ENCODE data around the gene CCDC85C.
A peak's percentile ranks its signal among the peaks of the same experiment; 100 is the strongest.

The CCDC85C gene

DNA sequence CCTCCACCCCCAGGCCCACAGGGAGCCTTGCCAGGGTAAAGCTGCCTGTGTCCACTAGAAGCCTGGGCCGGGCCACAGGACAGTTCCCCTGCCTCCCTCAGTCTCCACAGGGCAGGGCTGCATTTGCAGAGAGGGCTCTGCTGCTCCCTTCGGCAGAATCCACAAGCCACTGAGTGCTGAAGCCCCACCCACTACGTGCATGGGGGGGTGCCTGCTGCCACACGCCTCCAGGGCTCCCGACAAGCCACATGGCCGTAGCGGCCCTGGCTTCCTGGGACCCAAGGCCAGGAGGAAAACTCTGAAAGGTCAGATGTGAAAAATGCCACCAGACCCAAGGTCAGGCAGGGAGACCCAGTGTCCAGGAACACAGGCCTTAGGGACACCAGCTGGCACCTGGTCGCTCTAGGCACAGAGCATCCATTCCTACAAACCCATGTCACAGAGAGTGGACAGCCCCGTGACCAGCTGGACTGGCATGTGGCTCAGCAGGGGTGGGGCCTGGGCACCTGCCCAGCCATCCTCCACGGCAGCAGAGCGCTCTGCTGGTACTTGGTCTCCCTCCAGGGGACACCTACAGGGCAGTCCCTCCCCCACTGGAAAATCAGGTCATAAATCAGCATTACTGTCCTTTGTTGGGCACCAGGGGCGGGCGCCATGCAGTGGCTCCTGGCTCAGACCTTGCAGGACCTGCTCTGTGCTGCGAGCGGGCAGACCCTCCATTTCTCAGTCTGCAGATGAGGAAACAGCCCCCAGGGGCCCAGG, 42.9 kb downstream of the CCDC85C start:
- Histone ChIP-seq H3K27me3 (ENCODE audit: control insufficient read depth, insufficient read depth, low read length) (no peaks in the 10 kb centered on the region), H3K9ac (ENCODE audit: low read length) (peak overlapping the region; percentile 50), H3K9me3 (ENCODE audit: control insufficient read depth, low read length) (no peaks in the 10 kb centered on the region), H3K4me1 (ENCODE audit: control insufficient read depth, insufficient read depth, low read length) (peaks cover 85% of the 10 kb centered on the region), H3K4me3 (ENCODE audit: low read length) (no peak overlapping the region), H3K36me3 (ENCODE audit: control insufficient read depth, insufficient read depth, low read length) (no peaks in the 10 kb centered on the region)

DNA sequence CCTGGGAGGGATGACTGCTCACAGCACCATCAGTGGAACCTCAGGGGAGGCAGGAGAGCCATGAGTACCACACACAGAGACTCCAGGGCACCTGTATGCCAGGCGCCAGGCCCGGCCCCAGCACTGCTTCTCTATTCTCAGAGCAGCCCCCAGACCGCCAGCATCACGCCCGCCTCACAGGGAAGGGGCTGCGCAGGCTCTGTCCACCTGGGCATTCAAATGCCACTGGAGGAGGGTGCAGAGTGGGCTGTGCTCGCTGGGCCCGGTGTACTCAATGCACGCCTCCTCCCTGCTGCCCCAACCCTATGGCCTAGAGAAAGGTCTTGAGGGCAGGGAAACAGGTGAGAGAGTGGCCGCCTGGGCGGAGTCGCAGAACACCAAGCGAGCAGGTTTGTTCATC, 43.6 kb downstream of the CCDC85C start:
- Histone ChIP-seq H3K4me3 (ENCODE audit: low read length) (no peak overlapping the region), H3K9ac (ENCODE audit: low read length) (no peak overlapping the region), H3K36me3 (ENCODE audit: control insufficient read depth, insufficient read depth, low read length) (no peaks in the 10 kb centered on the region), H3K9me3 (ENCODE audit: control insufficient read depth, low read length) (no peaks in the 10 kb centered on the region), H3K4me1 (ENCODE audit: control insufficient read depth, insufficient read depth, low read length) (peaks cover 86% of the 10 kb centered on the region), H3K27me3 (ENCODE audit: control insufficient read depth, insufficient read depth, low read length) (no peaks in the 10 kb centered on the region)

DNA sequence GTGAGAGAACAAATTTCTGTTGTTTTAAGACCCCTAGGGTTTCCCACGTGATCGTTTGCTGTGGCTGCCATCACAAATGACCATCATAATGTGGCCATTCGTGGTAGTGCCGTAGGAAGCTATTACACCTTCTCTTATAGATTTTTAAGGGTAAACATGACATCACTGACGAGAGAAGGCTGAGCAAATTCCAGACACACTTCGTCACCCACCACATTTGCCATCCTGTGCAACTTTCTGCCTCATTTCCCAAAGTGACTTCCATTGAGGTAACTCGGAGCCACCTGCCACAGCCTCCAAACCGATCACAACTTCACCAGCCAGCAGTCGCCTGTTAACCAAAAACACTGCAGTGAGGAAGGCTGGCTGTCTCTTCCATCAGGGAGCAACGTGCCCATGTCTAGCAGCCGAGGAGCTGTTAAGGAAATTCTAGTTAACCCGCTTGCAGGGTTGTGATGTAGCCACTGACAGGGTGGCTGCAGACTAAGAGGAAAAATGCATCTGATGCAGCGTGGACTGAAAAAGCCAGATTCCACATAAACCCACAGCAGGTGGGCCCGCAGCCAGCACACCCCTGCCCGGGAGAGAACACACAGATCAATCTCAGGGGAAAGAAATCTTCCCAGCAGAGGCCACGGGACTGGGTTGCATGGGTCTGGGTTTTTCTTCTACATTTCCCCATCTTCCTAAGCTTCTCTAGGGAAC, 44.6 kb downstream of the CCDC85C start:
- no peaks in the 10 kb centered on the region for H3K27me3 ChIP-seq (ENCODE audit: control insufficient read depth, insufficient read depth, low read length)
- peaks cover 86% of the 10 kb centered on the region for H3K4me1 ChIP-seq (ENCODE audit: control insufficient read depth, insufficient read depth, low read length)
- no peaks in the 10 kb centered on the region for H3K36me3 ChIP-seq (ENCODE audit: control insufficient read depth, insufficient read depth, low read length)
- H3K9me3 ChIP-seq (ENCODE audit: control insufficient read depth, low read length): no peaks in the 10 kb centered on the region
- no peak overlapping the region for H3K4me3 ChIP-seq (ENCODE audit: low read length)
- no peak overlapping the region for H3K9ac ChIP-seq (ENCODE audit: low read length)

DNA sequence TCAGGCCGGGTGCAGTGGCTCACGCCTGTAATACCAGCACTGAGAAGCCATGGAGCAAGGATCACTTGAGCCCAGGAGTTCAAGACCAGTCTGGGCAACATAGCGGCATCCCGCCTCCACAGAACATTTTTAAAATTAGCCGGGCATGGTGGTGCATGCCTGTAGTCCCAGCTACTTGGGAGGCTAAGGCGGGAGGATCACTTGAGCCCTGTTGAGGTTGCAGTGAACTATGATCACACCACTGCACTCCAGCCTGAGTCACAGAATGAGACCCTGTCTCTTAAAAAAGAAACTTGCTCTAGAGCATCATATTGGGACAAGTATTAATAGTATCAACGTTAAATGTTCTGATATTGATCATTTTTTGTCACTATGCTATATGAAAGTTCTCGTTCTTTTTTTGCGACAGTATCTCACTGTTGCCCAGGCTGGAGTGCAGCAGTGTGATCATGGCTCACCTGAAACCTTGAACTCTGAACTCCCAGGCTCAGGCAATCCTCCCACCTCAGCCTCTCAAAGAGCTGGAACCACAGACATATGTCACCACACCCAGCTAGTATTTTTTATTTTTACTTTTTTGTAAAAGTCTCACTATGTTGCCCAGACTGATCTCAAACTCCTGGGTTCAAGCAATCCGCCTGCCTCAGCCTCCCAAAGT, 47.7 kb downstream of the CCDC85C start:
- Histone ChIP-seq H3K4me3 (ENCODE audit: low read length) (no peak overlapping the region), H3K9ac (ENCODE audit: low read length) (peak overlapping the region; percentile 56), H3K4me1 (ENCODE audit: control insufficient read depth, insufficient read depth, low read length) (peaks cover 86% of the 10 kb centered on the region), H3K27me3 (ENCODE audit: control insufficient read depth, insufficient read depth, low read length) (no peaks in the 10 kb centered on the region), H3K9me3 (ENCODE audit: control insufficient read depth, low read length) (no peaks in the 10 kb centered on the region), H3K36me3 (ENCODE audit: control insufficient read depth, insufficient read depth, low read length) (no peaks in the 10 kb centered on the region)

DNA sequence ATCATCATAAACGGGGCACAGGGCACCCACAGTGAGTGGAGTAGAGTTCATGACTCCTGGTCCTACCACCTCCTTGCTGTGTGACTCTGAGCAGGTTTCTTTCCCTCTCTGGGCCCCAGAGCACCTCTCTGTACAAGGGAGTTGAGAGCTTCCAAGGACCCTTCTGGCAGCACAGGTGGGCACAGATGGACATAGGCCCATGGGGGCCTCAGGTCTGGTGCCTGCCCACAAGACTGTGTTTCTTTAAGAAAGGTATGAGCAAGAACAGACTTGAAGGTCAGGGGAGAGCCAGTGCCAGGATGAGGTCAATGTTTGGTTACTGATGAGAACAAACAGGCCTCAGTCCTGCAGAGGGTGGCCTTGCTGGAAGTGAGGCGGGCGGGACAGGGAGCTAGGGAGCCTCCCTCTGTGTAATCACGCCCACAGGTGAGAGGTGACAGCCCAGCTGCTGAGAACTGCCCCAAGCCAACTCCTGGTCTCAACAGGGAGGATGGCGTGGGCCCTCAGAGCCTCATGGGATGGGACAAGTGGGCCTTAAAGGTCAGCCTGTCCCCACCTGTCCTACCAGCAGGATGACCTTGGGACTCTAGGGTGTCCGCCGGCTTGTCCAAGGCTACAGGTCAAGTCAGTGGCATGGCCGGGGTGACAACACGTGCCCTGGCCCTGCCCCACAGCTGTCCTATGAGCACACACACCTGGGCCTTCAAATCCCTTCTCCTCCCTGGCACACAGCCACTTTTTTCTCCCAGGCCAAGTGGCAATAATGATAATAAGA, 49.1 kb downstream of the CCDC85C start:
- no peaks in the 10 kb centered on the region for H3K9me3 ChIP-seq (ENCODE audit: control insufficient read depth, low read length)
- no peak overlapping the region for H3K4me3 ChIP-seq (ENCODE audit: low read length)
- H3K9ac ChIP-seq (ENCODE audit: low read length): peak overlapping the region; percentile 56
- H3K4me1 ChIP-seq (ENCODE audit: control insufficient read depth, insufficient read depth, low read length): peaks cover 85% of the 10 kb centered on the region
- H3K36me3 ChIP-seq (ENCODE audit: control insufficient read depth, insufficient read depth, low read length): no peaks in the 10 kb centered on the region
- no peaks in the 10 kb centered on the region for H3K27me3 ChIP-seq (ENCODE audit: control insufficient read depth, insufficient read depth, low read length)

DNA sequence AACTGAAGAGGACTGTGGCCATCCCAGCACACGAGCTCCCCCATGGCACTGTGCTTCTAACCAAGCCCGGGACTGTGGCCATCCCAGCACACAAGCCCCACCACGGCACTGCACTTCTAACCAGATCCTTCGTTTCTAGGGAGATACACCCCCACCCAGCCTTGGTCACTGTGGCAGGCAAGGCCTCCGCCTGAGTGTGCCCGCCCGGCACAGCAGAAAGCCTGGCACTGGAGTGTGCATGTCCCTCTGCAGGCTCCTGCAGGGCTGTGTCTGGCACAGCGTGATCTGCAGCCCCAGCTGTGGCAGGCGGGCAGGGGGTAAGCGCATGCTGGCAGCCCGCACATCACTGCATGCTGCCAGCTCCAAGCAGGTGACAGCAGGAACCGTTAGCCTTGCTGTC, 49.8 kb downstream of the CCDC85C start:
- Histone ChIP-seq H3K27me3 (ENCODE audit: control insufficient read depth, insufficient read depth, low read length) (no peaks in the 10 kb centered on the region), H3K4me1 (ENCODE audit: control insufficient read depth, insufficient read depth, low read length) (peaks cover 80% of the 10 kb centered on the region), H3K9ac (ENCODE audit: low read length) (peak overlapping the region; percentile 61), H3K9me3 (ENCODE audit: control insufficient read depth, low read length) (no peaks in the 10 kb centered on the region), H3K4me3 (ENCODE audit: low read length) (no peak overlapping the region), H3K36me3 (ENCODE audit: control insufficient read depth, insufficient read depth, low read length) (no peaks in the 10 kb centered on the region)

DNA sequence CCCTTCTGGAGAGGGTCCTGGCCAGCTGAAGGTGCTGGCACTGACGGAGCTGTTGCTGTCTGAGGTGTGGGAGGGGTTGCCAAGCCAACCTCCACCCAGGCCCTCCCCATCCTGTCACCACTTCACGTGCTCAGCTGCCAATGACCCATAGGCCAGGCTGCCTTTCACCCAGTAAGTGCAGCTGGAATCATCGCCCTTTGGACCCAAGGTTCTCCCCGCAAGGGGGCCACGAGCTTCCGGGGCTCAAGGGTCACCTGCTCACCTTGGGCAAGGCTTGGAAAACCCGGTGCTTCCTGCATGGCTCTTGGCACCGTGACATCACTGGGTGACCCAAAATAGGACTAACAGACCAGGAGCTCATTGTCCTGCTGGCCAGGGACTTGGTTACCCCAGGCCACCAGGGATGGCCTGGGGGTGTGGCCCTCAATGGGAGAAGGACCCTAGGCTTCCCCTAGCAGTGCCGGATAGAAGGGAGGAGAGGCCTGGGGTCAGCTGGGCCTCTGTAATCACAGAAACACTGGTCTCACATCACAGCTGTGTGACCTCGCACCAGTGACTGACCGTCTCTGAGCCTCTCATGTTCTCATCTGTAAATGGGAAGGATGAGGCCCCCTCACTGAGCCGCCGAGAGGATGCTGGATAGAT, 51.3 kb downstream of the CCDC85C start:
- no peak overlapping the region for H3K4me3 ChIP-seq (ENCODE audit: low read length)
- H3K27me3 ChIP-seq (ENCODE audit: control insufficient read depth, insufficient read depth, low read length): no peaks in the 10 kb centered on the region
- H3K9me3 ChIP-seq (ENCODE audit: control insufficient read depth, low read length): no peaks in the 10 kb centered on the region
- H3K36me3 ChIP-seq (ENCODE audit: control insufficient read depth, insufficient read depth, low read length): no peaks in the 10 kb centered on the region
- H3K4me1 ChIP-seq (ENCODE audit: control insufficient read depth, insufficient read depth, low read length): peaks cover 69% of the 10 kb centered on the region
- peak overlapping the region; percentile 74 for H3K9ac ChIP-seq (ENCODE audit: low read length)

DNA sequence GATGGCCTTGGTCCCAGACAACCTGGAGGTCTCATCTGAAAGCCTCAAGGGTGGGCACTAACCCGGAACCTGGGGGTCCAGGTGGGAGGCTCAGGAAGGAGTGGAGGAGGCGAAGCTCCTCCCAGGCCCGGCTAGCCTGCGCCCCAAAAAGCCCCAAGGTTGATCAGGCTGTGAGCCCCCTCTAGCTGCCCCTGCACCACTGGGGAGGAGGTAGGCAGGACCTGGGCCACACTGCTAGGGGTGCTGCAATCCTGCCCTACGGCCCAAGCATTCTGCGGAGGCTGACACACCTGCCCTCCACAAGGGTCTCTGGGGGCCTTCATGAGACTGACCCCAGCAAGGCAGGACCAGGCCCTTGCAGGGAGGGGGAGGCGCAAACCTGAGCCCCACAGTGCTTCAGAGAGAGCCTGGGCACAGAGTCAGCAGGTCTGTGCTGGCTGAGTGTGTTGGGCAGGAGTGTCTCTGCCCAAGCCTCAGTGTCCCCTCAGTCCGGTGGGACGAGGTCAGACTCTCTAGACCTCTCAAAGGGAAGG, 51.9 kb downstream of the CCDC85C start:
- no peaks in the 10 kb centered on the region for H3K27me3 ChIP-seq (ENCODE audit: control insufficient read depth, insufficient read depth, low read length)
- H3K9ac ChIP-seq (ENCODE audit: low read length): peak overlapping the region; percentile 74
- H3K9me3 ChIP-seq (ENCODE audit: control insufficient read depth, low read length): no peaks in the 10 kb centered on the region
- no peaks in the 10 kb centered on the region for H3K36me3 ChIP-seq (ENCODE audit: control insufficient read depth, insufficient read depth, low read length)
- no peak overlapping the region for H3K4me3 ChIP-seq (ENCODE audit: low read length)
- peaks cover 69% of the 10 kb centered on the region for H3K4me1 ChIP-seq (ENCODE audit: control insufficient read depth, insufficient read depth, low read length)

DNA sequence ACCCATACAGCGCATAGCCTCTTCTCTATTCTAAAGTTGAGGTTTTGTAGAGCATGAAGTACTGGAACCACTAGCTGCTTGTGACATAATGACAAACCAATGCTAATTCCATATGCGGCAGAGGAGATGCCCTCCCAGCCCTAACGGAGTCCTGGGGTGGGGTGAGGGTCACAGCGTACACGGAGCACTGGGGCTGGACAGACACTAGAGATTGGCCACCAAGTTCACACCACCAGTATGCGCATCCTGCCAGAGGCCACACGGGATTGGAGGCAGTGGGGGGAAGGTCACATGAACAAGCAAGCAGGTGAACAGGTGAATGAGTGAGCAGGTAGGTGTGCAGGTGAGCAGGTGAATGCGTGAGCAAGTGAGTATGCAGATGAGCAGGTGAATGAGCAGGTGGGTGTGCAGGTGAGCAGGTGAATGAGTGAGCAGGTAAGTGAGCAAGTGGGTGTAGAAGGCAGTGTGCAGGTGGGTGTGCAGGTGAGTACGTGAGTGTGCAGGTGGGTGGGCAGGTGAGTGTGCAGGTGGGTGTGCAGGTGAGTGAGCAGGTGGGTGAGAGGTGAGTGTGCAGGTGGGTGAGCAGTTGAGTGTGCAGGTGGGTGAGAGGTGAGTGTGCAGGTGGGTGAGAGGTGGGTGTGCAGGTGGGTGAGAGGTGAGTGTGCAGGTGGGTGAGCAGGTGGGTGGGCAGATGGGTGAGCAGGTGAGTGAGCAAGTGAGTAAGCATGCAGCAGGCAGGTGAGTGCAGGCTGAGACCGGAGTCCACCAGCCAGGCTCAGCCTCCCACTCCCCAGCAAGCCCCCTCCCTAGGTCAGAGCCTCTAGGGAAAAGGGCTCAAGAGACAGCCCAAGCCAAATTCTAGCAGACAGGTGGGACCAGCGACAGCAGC, 52.7 kb downstream of the CCDC85C start:
- Histone ChIP-seq H3K4me1 (ENCODE audit: control insufficient read depth, insufficient read depth, low read length) (peaks cover 65% of the 10 kb centered on the region), H3K9ac (ENCODE audit: low read length) (peak overlapping the region; percentile 74), H3K9me3 (ENCODE audit: control insufficient read depth, low read length) (no peaks in the 10 kb centered on the region), H3K36me3 (ENCODE audit: control insufficient read depth, insufficient read depth, low read length) (no peaks in the 10 kb centered on the region), H3K4me3 (ENCODE audit: low read length) (no peak overlapping the region), H3K27me3 (ENCODE audit: control insufficient read depth, insufficient read depth, low read length) (no peaks in the 10 kb centered on the region)

DNA sequence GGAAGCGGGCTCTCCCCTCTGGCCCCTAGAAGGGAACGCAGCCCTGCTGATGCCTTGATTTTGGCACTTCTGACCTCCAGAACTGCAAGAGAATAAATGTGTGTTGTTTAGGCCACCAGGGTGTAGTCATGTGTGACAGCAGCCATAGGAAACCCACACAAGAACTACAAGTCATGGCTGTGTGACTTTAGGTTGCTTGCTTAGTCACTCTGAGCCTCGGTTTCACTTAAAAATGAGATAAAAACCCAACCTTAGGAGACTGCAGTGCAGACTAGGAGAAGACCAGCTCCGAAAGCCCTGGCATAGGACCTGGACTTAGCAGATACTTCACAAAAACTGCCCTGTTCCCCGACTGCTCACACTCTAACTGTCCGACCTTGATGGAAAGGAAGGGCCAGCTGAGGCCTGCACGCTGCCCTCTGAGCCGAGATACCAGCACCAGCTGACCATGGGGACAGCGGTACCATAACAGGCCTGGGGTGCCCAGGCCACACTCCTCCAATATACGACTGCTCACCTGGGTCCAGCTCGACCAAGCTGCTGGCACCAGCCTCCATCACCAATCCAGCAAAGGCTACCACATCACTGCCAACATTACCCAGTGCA, 53.5 kb downstream of the CCDC85C start:
- no peaks in the 10 kb centered on the region for H3K9me3 ChIP-seq (ENCODE audit: control insufficient read depth, low read length)
- no peak overlapping the region for H3K9ac ChIP-seq (ENCODE audit: low read length)
- no peak overlapping the region for H3K4me3 ChIP-seq (ENCODE audit: low read length)
- no peaks in the 10 kb centered on the region for H3K36me3 ChIP-seq (ENCODE audit: control insufficient read depth, insufficient read depth, low read length)
- H3K4me1 ChIP-seq (ENCODE audit: control insufficient read depth, insufficient read depth, low read length): peaks cover 57% of the 10 kb centered on the region
- H3K27me3 ChIP-seq (ENCODE audit: control insufficient read depth, insufficient read depth, low read length): no peaks in the 10 kb centered on the region

Data from mucosa of stomach (tissue), 1 donor.